ENCODE data around the gene GNAZ.
"Not testable (repeated sequence)": the region's sequence is repeated elsewhere in the genome, so short reads cannot be mapped to it uniquely, and the experiment has no call there.

The GNAZ gene

DNA sequence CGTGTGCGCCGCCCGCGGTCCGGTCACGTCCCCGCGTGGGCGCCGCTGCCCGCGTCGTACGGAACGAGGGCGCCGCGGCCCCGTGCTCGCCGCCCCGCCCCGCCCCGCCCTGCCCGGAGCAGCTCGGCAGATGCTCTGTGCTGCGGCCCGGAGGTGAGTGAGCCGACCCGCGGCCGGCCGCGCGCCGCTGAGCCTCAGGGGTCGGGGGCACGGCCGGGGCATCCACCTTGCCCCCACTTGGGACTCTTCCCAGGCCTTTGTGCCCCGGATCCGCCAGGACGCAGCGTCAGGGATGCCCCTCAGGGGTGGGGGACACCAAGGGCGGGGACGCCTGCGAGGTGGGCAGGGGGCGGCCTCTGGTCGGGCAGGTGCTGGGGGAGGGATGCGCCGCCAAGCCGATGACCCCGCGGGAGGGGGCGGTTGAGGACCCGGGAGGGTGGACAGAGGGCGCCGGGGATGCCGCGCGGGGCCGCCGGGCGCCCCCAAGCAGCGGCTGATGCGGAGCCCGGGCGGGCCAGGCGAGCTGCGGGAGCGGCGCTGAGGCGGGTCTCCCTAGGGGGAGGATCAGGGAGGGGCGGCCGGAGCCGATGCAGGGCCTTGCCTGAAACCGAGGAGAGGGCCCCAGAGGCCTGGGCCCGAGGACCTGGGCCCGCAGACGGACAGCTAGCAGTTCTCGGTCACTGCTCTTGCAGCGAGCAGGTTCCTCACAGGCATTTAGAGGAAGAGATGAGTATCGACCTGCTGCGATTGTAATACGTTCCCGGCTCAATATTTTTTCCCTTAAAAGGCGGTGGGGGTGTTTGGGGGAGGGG lies at the start of gene GNAZ:
Gene GNAZ (plus strand): TSS at position 102 of the 812 bp plus-strand sequence. CDS start 25,177 bp downstream, outside the sequence.
- no peak for DNase-seq (ENCODE audit: low spot score)

GRCh38 chr22:23020659-23021293 lies 49.5 kb upstream of the GNAZ start:
- no peak for DNase-seq (ENCODE audit: low spot score)

DNA sequence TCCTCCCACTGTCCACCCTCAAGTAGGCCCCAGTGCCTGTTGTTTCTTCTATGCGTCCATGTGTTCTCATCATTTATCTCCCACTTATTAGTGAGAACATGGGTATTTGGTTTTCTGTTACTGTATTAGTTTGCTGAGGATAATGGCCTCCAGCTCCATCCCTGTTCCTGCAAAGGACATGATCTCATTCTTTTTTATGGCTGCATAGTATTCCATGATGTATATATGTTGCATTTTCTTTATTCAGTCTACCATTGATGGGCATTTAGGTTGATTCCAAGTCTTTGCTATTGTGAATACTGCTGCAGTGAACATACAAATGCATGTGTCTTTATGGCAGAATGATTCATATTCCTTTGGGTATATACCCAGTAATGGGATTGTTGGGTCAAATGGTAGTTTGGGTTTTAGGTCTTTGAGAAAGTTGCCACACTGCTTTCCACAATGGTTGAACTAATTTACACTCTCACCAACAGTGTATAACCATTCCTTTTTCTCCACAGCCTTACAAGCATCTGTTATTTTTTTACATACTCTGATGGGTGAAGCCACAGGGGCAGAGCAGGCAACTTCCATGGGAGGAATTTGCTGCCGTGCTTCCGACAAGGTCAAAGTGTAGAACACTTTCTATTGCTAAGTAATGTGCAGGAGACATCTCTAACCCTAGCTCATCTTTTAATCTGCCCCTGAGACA lies 48.5 kb upstream of the GNAZ start:
- not testable (repeated sequence) for DNase-seq (ENCODE audit: low spot score)

DNA sequence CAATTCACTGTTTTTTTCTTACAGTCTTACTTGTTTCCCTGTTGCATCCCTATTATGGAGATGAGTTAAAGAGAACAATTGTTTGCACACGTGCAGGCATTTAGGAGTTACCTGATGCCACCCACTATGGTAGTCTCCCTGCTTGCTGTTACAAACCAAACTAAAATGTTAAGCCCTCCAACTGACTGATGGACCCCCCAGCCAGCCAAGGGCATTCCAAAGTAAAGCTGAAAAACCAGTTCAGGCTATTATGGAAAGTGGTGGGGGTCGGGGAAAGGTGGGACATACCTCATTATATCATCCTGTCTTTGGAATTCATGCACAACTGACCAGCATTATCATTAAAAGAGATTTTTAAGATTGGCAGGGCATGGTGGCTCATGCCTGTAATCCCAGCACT lies 47.0 kb upstream of the GNAZ start:
- DNase-seq (ENCODE audit: low spot score) = no peak

DNA sequence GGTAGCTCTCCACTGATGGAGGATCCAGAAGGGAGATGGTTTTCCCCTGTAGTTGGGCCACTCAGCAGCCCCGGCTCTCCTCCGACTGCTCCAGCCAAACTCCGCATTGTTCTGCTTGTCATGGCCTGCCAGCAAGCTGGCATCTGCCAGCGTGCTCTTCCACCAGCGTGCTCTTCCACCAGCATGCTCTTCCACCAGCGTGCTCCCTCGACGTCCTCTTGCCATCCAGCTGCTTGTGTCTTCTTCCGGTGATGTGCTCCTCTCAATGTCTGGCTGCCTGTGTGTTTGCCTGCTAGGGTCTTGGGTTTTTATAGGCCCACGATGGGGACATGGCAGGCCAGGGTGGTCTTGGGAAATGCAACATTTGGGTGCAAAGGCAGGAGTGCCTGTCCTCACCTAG lies 43.5 kb upstream of the GNAZ start:
- no peak for DNase-seq (ENCODE audit: low spot score)

DNA sequence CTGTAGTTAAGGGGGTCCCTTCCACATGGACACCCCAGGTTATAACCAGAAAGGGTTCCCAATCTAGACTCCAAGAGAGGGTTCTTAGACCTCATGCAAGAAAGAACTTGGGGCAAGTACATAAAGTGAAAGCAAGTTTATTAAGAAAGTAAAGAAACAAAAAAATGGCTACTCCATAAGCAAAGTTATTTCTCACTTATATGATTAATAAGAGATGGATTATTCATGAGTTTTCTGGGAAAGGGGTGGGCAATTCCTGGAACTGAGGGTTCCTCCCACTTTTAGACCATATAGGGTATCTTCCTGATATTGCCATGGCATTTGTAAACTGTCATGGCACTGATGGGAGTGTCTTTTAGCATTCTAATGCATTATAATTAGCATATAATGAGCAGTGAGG lies 42.5 kb upstream of the GNAZ start:
- not testable (repeated sequence) for DNase-seq (ENCODE audit: low spot score)

- DNase-seq (ENCODE audit: low spot score) = no peak
Measured at GRCh38 chr22:23029521-23030228, 40.6 kb upstream of the GNAZ start.

- no peak for DNase-seq (ENCODE audit: low spot score)
Measured at GRCh38 chr22:23031381-23031780, 38.9 kb upstream of the GNAZ start.

DNA sequence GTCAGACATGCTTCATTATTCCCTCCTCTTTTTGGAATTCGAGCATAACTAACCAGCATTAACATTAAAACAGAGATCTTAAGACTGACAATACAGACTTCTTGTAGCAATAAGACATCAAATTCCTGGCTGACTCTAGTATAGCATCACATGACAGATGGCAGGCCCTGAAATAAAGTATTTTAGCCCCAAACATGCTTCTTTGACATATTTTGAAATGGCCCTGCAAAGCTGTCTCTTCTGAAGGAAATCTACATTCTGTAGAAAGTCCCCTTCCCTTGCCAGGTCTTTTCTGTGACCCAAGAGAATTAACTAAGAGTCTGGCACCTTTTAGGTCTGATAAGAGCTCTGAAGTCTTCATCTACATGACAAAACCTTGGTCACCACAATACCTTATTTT lies 38.5 kb upstream of the GNAZ start:
- no peak for DNase-seq (ENCODE audit: low spot score)

GRCh38 chr22:23032658-23033057 lies 37.7 kb upstream of the GNAZ start:
- no peak for DNase-seq (ENCODE audit: low spot score)

DNA sequence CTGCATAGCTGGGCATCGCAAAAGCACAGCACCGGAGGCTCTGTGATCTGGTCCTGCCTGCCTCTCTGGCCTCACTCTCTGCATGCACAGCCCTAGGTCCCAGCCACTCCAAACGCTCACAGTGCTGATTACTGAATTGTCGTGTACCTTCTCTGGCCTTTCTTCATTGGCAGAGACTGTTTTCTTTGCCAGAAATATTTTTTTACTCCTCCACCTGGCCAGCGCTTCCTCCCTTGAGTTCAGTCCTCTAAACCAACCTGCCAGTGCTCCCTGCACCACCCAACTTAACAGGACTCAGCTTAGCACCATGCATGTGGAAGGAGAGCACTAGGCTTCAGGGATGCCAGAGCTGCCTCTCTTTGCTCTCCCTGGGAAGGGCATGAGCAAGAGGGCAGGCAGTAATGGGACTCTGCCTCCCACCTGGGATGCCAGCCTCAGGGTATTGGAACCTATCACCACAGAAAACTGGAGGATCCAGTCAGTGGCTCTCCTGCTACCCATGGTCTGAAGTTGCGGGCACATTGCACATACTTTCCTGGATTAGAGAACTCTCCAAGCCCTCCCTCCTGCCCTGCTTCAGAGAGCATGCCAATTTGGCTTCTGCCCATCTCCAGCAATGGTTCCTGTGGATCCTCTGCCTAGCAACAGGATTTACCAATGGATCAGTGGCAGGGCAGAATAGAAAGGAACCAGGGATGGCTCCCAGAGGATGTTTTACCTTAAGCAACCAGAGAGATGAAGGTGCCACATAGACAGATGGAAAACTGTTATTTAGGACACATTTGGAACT lies 37.0 kb upstream of the GNAZ start:
- no peak for DNase-seq (ENCODE audit: low spot score)

- no peak for DNase-seq (ENCODE audit: low spot score)
Measured at GRCh38 chr22:23034621-23035556, 35.4 kb upstream of the GNAZ start.

DNA sequence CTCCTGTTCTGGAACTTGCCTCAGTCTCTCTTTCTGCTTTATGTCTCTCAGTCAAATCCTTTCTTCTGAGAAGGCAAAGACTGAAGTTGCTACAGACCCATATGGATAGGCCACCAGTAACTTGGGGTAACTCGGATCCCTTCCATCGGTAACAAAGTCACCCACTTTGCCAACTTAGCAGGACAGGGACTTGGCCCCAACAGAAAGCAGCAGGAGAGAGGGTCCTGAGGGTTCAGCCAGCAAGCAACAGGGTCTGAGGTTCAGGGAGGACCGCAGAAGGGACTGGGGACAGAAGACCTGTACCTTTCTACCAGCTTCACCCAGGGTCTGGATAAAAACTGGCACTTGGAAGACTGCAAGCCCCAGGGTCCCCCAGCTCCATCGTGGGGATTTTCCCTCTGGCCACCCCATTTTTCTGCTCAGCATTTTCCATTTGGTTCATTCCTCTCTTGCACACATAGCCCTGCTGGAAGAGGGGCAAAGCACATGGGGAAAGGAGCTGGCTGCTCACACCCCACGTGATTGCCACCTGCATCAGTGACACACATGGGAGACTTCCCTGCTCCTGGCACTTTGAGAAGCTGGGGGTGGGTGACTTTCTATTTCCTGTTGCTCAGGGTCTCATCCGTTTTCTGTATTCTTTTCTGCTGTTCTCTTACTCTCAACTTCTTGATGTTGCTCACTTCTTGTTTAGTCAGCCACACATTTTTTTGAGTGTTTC lies 34.6 kb upstream of the GNAZ start:
- no peak for DNase-seq (ENCODE audit: low spot score)

DNA sequence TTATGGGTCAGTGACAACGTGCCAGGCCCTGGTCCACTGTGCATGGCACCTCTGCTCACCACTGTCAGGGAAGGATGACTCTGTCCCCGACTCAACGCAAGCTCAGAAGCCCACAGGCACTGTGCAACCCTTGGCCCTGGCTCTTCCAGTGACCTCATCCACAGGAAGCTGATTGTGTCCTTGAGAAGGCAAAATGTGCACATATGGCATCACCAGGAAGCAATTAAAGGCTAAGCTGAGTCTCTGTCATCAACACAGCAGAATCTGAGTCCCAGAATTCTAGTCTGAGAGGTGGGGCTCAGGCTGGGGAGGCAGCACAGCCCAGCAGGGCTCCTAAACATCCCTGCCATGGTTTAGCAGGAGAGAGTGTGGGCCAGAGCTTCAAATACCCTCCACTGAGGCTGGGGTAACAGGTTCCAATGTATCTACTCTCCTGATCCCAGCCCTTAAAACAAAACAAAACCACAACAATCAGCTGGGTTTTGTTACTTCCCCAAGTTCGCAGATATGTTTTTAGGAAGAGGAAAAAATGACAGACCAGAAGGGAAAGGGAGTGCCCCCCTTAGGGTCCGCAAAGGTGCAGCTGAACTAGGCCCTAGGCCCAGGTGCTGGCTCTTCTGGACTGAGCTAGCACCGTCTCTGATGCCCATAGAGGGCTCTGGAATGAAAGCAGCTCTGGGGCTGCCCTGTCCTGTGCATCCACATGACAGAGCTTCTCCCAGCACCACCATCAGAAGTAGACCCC lies 33.5 kb upstream of the GNAZ start:
- DNase-seq (ENCODE audit: low spot score) = peak; percentile 86

- DNase-seq (ENCODE audit: low spot score) = no peak
Measured at GRCh38 chr22:23037429-23038333, 32.6 kb upstream of the GNAZ start.

DNA sequence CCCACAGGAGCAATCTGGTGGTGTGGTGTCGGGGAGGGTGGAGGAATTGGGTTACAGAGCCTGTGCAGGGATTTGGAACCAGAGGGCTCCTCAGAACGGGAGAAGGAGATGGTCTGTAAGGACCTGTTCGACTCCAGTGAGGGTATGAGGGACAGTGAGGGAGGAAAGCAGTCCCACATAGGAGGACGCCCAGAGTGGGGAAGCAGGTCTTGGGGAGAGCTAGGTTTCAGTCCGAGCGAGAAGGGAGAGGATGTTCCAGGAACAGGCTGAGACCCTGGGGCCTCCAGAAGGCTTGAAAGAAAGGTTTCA lies 32.0 kb upstream of the GNAZ start:
- no peak for DNase-seq (ENCODE audit: low spot score)

DNA sequence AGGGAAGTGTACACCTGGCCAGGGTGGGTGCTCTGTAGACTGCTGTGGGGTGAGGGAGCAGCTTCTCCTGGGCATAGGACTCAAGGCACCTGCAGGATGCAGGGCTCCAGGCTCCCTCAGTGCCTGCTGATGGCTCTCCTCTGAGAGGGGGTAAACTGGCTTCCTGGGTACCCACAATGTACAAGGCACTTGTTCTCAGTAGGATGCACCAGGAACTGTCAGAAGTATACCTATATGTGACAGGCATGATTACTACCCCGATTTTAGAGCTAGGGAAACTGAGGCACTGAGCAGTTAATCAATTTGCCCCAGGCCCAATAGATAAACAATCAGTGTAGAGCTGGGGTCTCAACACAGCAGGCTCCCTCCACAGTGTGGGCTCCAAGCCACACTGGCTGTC lies 31.4 kb upstream of the GNAZ start:
- no peak for DNase-seq (ENCODE audit: low spot score)

DNA sequence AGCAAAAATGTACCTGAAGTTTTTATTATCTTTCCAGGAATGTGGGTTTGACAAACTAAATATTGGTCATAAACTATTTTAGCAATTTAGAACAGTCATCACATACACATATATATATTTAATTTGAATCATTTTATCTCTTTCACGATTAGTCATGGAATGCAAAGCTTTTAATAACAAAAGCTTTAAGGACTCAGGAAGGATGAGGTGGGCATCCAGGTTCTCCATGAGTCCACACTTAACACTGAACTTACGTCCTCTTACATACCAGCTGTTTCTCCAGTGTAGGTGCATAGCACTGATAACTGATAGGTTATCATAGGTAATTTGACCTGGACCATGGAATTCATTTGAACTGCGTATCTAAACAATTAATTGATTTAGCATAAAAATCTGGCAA lies 28.1 kb upstream of the GNAZ start:
- no peak for DNase-seq (ENCODE audit: low spot score)

Measured in kidney capillary endothelial cell (primary cell).